ENCODE results near the gene EDDM3A.
"Not testable (repeated sequence)": the region's sequence is repeated elsewhere in the genome, so short reads cannot be mapped to it uniquely, and the experiment has no call there.

Gene EDDM3A

GRCh38 chr14:20714593-20715250 is 31.0 kb upstream of the EDDM3A start:
- Histone ChIP-seq H3K4me3 (ENCODE audit: control insufficient read depth in 1 of 7, extremely low read depth in 1 of 7, insufficient read depth in 4 of 7, low read depth in 2 of 7, low read length in 6 of 7) (peak overlapping the region in 1 of 7 experiments; percentile 23), H3K36me3 (ENCODE audit: control insufficient read depth in 4 of 4, insufficient read depth in 4 of 4, low read length in 3 of 4) (no peaks in the 10 kb centered on the region), H3K27ac (ENCODE audit: insufficient read depth in 1 of 2, low read depth in 1 of 2, low read length in 2 of 2, poor library complexity in 1 of 2, severe bottlenecking in 2 of 2) (no peak overlapping the region), H3K27me3 (replicated peaks in 2 of 5; ENCODE audit: control insufficient read depth in 4 of 5, insufficient read depth in 5 of 5, low read length in 4 of 5) (peaks cover 0 to 2% (median 0%) of the 10 kb centered on the region in 5 experiments), H3K4me1 (ENCODE audit: control extremely low read depth in 1 of 4, control insufficient read depth in 4 of 4, insufficient read depth in 4 of 4, low read length in 3 of 4) (peaks cover 0 to 4% (median 0%) of the 10 kb centered on the region in 4 experiments), H3K9me3 (ENCODE audit: control extremely low read depth in 1 of 5, control insufficient read depth in 4 of 5, insufficient read depth in 2 of 5, low read depth in 1 of 5, low read length in 4 of 5) (peaks cover 0 to 2% (median 0%) of the 10 kb centered on the region in 5 experiments)
- WGBS (ENCODE audit: insufficient coverage) = 91% methylated on average over 4 of the region's 4 CpGs
- ChIA-PET CTCF (interaction anchor here (1.1 to 2.1 kb wide), 4 partner anchors 10 to 144 kb away, joined by 3 to 9 read pairs (median 4); no protein-coding TSS in a partner anchor), POLR2A (no interaction called here)
- DNase-seq = peak in 2 of 3 donors; percentile 17 to 19

DNA sequence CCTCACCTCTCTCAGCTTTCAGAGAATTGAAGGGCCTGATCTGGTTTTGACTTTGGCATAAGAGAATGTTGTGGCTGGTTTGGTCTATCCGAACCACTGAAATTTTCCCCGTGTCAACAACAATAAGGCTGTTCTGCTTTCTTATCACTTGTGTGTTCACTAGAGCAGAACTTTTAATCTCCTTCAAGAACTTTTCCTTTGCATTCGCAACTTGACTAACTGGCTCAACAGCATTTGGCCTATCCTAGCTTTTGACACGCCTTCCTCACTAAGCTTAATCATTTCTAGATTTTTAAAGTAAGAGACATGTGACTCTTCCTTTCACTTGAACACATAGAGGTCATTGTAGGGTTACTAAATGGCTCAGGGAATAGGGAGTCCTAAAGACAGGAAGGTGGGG is 25.9 kb upstream of the EDDM3A start:
- Histone ChIP-seq H3K36me3 (ENCODE audit: control insufficient read depth in 4 of 4, insufficient read depth in 4 of 4, low read length in 3 of 4) (no peaks in the 10 kb centered on the region), H3K9me3 (ENCODE audit: control extremely low read depth in 1 of 5, control insufficient read depth in 4 of 5, insufficient read depth in 2 of 5, low read depth in 1 of 5, low read length in 4 of 5) (peaks cover 0 to 2% (median 0%) of the 10 kb centered on the region in 5 experiments), H3K27me3 (replicated peaks in 2 of 5; ENCODE audit: control insufficient read depth in 4 of 5, insufficient read depth in 5 of 5, low read length in 4 of 5) (peaks cover 0 to 31% (median 8%) of the 10 kb centered on the region in 5 experiments), H3K4me3 (ENCODE audit: control insufficient read depth in 1 of 7, extremely low read depth in 1 of 7, insufficient read depth in 4 of 7, low read depth in 2 of 7, low read length in 6 of 7) (no peak overlapping the region), H3K27ac (ENCODE audit: insufficient read depth in 1 of 2, low read depth in 1 of 2, low read length in 2 of 2, poor library complexity in 1 of 2, severe bottlenecking in 2 of 2) (no peak overlapping the region), H3K4me1 (ENCODE audit: control extremely low read depth in 1 of 4, control insufficient read depth in 4 of 4, insufficient read depth in 4 of 4, low read length in 3 of 4) (peaks cover 0 to 6% (median 2%) of the 10 kb centered on the region in 4 experiments)
- CTCF ChIA-PET = interaction anchor here (0.6 to 1.2 kb wide), 9 partner anchors 8 to 167 kb away, joined by 3 to 4 read pairs (median 3); no protein-coding TSS in a partner anchor
- POLR2A ChIA-PET = no interaction called here
- 95% methylated on average over 3 of the region's 4 CpGs for WGBS (ENCODE audit: insufficient coverage)
- no peak for DNase-seq

DNA sequence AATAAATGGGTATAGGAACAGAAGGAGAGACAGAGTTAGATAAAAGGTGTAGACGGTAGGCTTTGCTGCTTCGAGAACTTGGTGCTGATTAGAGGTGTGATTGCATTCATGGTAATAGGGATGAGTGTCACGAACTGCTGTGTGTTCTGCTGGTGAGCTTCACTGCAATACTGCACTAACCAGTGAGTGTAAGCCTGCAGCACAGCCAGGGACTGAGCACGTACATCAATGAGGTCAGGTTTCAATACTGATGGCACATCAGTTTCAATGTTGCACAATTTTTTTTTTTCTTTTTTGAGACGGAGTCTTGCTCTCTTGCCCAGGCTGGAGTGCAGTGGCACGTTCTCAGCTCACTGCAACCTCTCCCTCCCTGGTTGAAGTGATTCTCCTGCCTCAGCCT is 24.9 kb upstream of the EDDM3A start:
- WGBS (ENCODE audit: insufficient coverage) = 94% methylated on average over 6 of the region's 6 CpGs
- H3K4me3 ChIP-seq (ENCODE audit: control insufficient read depth in 1 of 7, extremely low read depth in 1 of 7, insufficient read depth in 4 of 7, low read depth in 2 of 7, low read length in 6 of 7) = no peak overlapping the region

GRCh38 chr14:20722016-20722415 is 23.7 kb upstream of the EDDM3A start:
- peaks cover 0 to 38% (median 11%) of the 10 kb centered on the region in 5 experiments for H3K27me3 ChIP-seq (replicated peaks in 2 of 5; ENCODE audit: control insufficient read depth in 4 of 5, insufficient read depth in 5 of 5, low read length in 4 of 5)
- peaks cover 0 to 4% (median 1%) of the 10 kb centered on the region in 4 experiments for H3K4me1 ChIP-seq (ENCODE audit: control extremely low read depth in 1 of 4, control insufficient read depth in 4 of 4, insufficient read depth in 4 of 4, low read length in 3 of 4)
- DNase-seq = no peak
- no peaks in the 10 kb centered on the region for H3K36me3 ChIP-seq (ENCODE audit: control insufficient read depth in 4 of 4, insufficient read depth in 4 of 4, low read length in 3 of 4)
- ChIA-PET POLR2A (no interaction called here), CTCF (interaction anchor here (0.9 to 1.3 kb wide), 4 partner anchors 9 to 134 kb away, joined by 3 read pairs; no protein-coding TSS in a partner anchor)
- H3K4me3 ChIP-seq (ENCODE audit: control insufficient read depth in 1 of 7, extremely low read depth in 1 of 7, insufficient read depth in 4 of 7, low read depth in 2 of 7, low read length in 6 of 7) = no peak overlapping the region
- 99% methylated on average over 8 of the region's 12 CpGs for WGBS (ENCODE audit: insufficient coverage)
- peaks cover 0 to 2% (median 0%) of the 10 kb centered on the region in 5 experiments for H3K9me3 ChIP-seq (ENCODE audit: control extremely low read depth in 1 of 5, control insufficient read depth in 4 of 5, insufficient read depth in 2 of 5, low read depth in 1 of 5, low read length in 4 of 5)
- H3K27ac ChIP-seq (ENCODE audit: insufficient read depth in 1 of 2, low read depth in 1 of 2, low read length in 2 of 2, poor library complexity in 1 of 2, severe bottlenecking in 2 of 2) = no peak overlapping the region

More for the DNA sequence above, 24.9 kb upstream of the EDDM3A start:
- peaks cover 0 to 4% (median 1%) of the 10 kb centered on the region in 4 experiments for H3K4me1 ChIP-seq (ENCODE audit: control extremely low read depth in 1 of 4, control insufficient read depth in 4 of 4, insufficient read depth in 4 of 4, low read length in 3 of 4)
- peaks cover 0 to 2% (median 0%) of the 10 kb centered on the region in 5 experiments for H3K9me3 ChIP-seq (ENCODE audit: control extremely low read depth in 1 of 5, control insufficient read depth in 4 of 5, insufficient read depth in 2 of 5, low read depth in 1 of 5, low read length in 4 of 5)
- no peak for DNase-seq
- no peak overlapping the region for H3K27ac ChIP-seq (ENCODE audit: insufficient read depth in 1 of 2, low read depth in 1 of 2, low read length in 2 of 2, poor library complexity in 1 of 2, severe bottlenecking in 2 of 2)
- H3K27me3 ChIP-seq (replicated peaks in 2 of 5; ENCODE audit: control insufficient read depth in 4 of 5, insufficient read depth in 5 of 5, low read length in 4 of 5) = peaks cover 0 to 38% (median 11%) of the 10 kb centered on the region in 5 experiments
- ChIA-PET POLR2A (no interaction called here), CTCF (interaction anchor here (1.0 kb wide), 1 partner anchor 10 kb away, joined by 3 read pairs; no protein-coding TSS in a partner anchor)
- no peaks in the 10 kb centered on the region for H3K36me3 ChIP-seq (ENCODE audit: control insufficient read depth in 4 of 4, insufficient read depth in 4 of 4, low read length in 3 of 4)

GRCh38 chr14:20723488-20723887 is 22.2 kb upstream of the EDDM3A start:
- peaks cover 0 to 2% (median 0%) of the 10 kb centered on the region in 5 experiments for H3K9me3 ChIP-seq (ENCODE audit: control extremely low read depth in 1 of 5, control insufficient read depth in 4 of 5, insufficient read depth in 2 of 5, low read depth in 1 of 5, low read length in 4 of 5)
- peaks cover 0 to 4% (median 1%) of the 10 kb centered on the region in 4 experiments for H3K4me1 ChIP-seq (ENCODE audit: control extremely low read depth in 1 of 4, control insufficient read depth in 4 of 4, insufficient read depth in 4 of 4, low read length in 3 of 4)
- DNase-seq = peak in 2 of 3 donors; percentile 13 to 19
- no peak overlapping the region for H3K27ac ChIP-seq (ENCODE audit: insufficient read depth in 1 of 2, low read depth in 1 of 2, low read length in 2 of 2, poor library complexity in 1 of 2, severe bottlenecking in 2 of 2)
- ChIA-PET CTCF (interaction anchor here (1.3 to 1.5 kb wide), 2 partner anchors 10 to 19 kb away, joined by 3 read pairs; no protein-coding TSS in a partner anchor), POLR2A (no interaction called here)
- WGBS (ENCODE audit: insufficient coverage) = 57% methylated on average over 14 of the region's 28 CpGs
- no peaks in the 10 kb centered on the region for H3K36me3 ChIP-seq (ENCODE audit: control insufficient read depth in 4 of 4, insufficient read depth in 4 of 4, low read length in 3 of 4)
- H3K27me3 ChIP-seq (replicated peaks in 2 of 5; ENCODE audit: control insufficient read depth in 4 of 5, insufficient read depth in 5 of 5, low read length in 4 of 5) = peaks cover 0 to 38% (median 11%) of the 10 kb centered on the region in 5 experiments
- peak overlapping the region in 2 of 7 experiments; percentile 16 to 25 for H3K4me3 ChIP-seq (ENCODE audit: control insufficient read depth in 1 of 7, extremely low read depth in 1 of 7, insufficient read depth in 4 of 7, low read depth in 2 of 7, low read length in 6 of 7)

- H3K9me3 ChIP-seq (ENCODE audit: control extremely low read depth in 1 of 5, control insufficient read depth in 4 of 5, insufficient read depth in 2 of 5, low read depth in 1 of 5, low read length in 4 of 5); POLR2A ChIA-PET; H3K4me1 ChIP-seq (ENCODE audit: control extremely low read depth in 1 of 4, control insufficient read depth in 4 of 4, insufficient read depth in 4 of 4, low read length in 3 of 4); H3K4me3 ChIP-seq (ENCODE audit: control insufficient read depth in 1 of 7, extremely low read depth in 1 of 7, insufficient read depth in 4 of 7, low read depth in 2 of 7, low read length in 6 of 7); H3K36me3 ChIP-seq (ENCODE audit: control insufficient read depth in 4 of 4, insufficient read depth in 4 of 4, low read length in 3 of 4); DNase-seq; H3K27ac ChIP-seq (ENCODE audit: insufficient read depth in 1 of 2, low read depth in 1 of 2, low read length in 2 of 2, poor library complexity in 1 of 2, severe bottlenecking in 2 of 2); CTCF ChIA-PET: not testable (repeated sequence)
- H3K27me3 ChIP-seq (replicated peaks in 2 of 5; ENCODE audit: control insufficient read depth in 4 of 5, insufficient read depth in 5 of 5, low read length in 4 of 5) = peaks cover 0 to 34% (median 11%) of the 10 kb centered on the region in 5 experiments
- WGBS (ENCODE audit: insufficient coverage) = 94% methylated on average over 2 of the region's 3 CpGs
Observed at GRCh38 chr14:20726121-20726520, 19.6 kb upstream of the EDDM3A start.

GRCh38 chr14:20726531-20726930 is 19.2 kb upstream of the EDDM3A start:
- Histone ChIP-seq H3K4me3 (ENCODE audit: control insufficient read depth in 1 of 7, extremely low read depth in 1 of 7, insufficient read depth in 4 of 7, low read depth in 2 of 7, low read length in 6 of 7) (no peak overlapping the region), H3K4me1 (ENCODE audit: control extremely low read depth in 1 of 4, control insufficient read depth in 4 of 4, insufficient read depth in 4 of 4, low read length in 3 of 4) (peaks cover 0 to 4% (median 1%) of the 10 kb centered on the region in 4 experiments), H3K9me3 (ENCODE audit: control extremely low read depth in 1 of 5, control insufficient read depth in 4 of 5, insufficient read depth in 2 of 5, low read depth in 1 of 5, low read length in 4 of 5) (no peaks in the 10 kb centered on the region), H3K36me3 (ENCODE audit: control insufficient read depth in 4 of 4, insufficient read depth in 4 of 4, low read length in 3 of 4) (no peaks in the 10 kb centered on the region), H3K27me3 (replicated peaks in 2 of 5; ENCODE audit: control insufficient read depth in 4 of 5, insufficient read depth in 5 of 5, low read length in 4 of 5) (peaks cover 0 to 30% (median 11%) of the 10 kb centered on the region in 5 experiments), H3K27ac (ENCODE audit: insufficient read depth in 1 of 2, low read depth in 1 of 2, low read length in 2 of 2, poor library complexity in 1 of 2, severe bottlenecking in 2 of 2) (no peak overlapping the region)
- POLR2A ChIA-PET = no interaction called here
- WGBS (ENCODE audit: insufficient coverage) = 100% methylated on average over 1 of the region's 1 CpG
- no peak for DNase-seq
- CTCF ChIA-PET = no interaction called here

Measured in common myeloid progenitor, CD34-positive (primary cell).